HEK293 (cell line): ENCODE results near the gene GBF1.
A peak's percentile ranks its signal among the peaks of the same experiment; 100 is the strongest.

Experiments
- CTCF ChIA-PET: fragments of 350-600 bp; formaldehyde crosslinking; extraction: SDS; loops from one replicate; lab custom pipeline; 2021; ENCODE audit warnings: antibody characterized with exemption; lab: Yijun Ruan, JAX
- POLR2A ChIA-PET: fragments of 300-600 bp; formaldehyde crosslinking; extraction: SDS; loops from one replicate; lab custom pipeline; 2020; ENCODE audit warnings: antibody characterized with exemption, inconsistent platforms; lab: Yijun Ruan, JAX
- H3K27ac ChIP-seq: fragments of 200-500 bp; sonication (Bioruptor generic); 2 replicates; pipeline ENCODE4 v1.5.1; 2014; ENCODE audit warnings: low read depth, low read length, control low read depth, inconsistent platforms; ENCODE audit errors: extremely low read depth
- H3K36me3 ChIP-seq, 2 experiments: fragments of 200-500 bp in 1 of 2; sonication (Bioruptor generic) in 1 of 2; 1 replicate in 1 of 2; 2 replicates in 1 of 2; pipeline ENCODE4 v1.5.1; 2014 to 2017; ENCODE audit warnings: inconsistent platforms in 2 of 2, low read length in 2 of 2; ENCODE audit not compliant: control insufficient read depth in 2 of 2, insufficient read depth in 1 of 2
- H3K4me1 ChIP-seq: fragments of 200-500 bp; sonication (Bioruptor generic); 2 replicates; pipeline ENCODE4 v1.5.1; 2014; ENCODE audit warnings: mild to moderate bottlenecking, low read length, inconsistent platforms; ENCODE audit not compliant: control insufficient read depth, insufficient read depth
- H3K4me3 ChIP-seq: 2 replicates; pipeline ENCODE4 v1.5.1; 2011; ENCODE audit warnings: low read depth, mild to moderate bottlenecking, control low read depth, low read length, moderate library complexity
- H3K9me3 ChIP-seq: fragments of 200-500 bp; sonication (Bioruptor generic); 2 replicates; pipeline ENCODE4 v1.5.1; 2014; ENCODE audit warnings: low read depth, low read length, inconsistent platforms; ENCODE audit not compliant: control insufficient read depth, insufficient read depth
- BCL11B ChIP-seq: fragments of 450-650 bp; formaldehyde crosslinking; IDR thresholded peaks from 2 replicates; pipeline ENCODE4 v1.5.1; 2016; ENCODE audit warnings: low read depth, missing biosample characterization, missing genetic modification characterization
- EGR2 ChIP-seq: fragments of 450-650 bp; formaldehyde crosslinking; IDR thresholded peaks from 2 replicates; pipeline ENCODE4 v1.5.1; 2016; ENCODE audit warnings: low read depth, missing biosample characterization, missing genetic modification characterization
- GLIS2 ChIP-seq: fragments of 450-650 bp; formaldehyde crosslinking; IDR thresholded peaks from 2 replicates; pipeline ENCODE4 v1.5.1; 2016; ENCODE audit warnings: missing biosample characterization, missing genetic modification characterization
- HOXA7 ChIP-seq: sonication (generic); formaldehyde crosslinking; IDR thresholded peaks from 2 replicates; pipeline ENCODE4 v1.8.1; 2022; ENCODE audit warnings: missing genetic modification reagents, borderline replicate concordance
- HOXC10 ChIP-seq: sonication (generic); formaldehyde crosslinking; IDR thresholded peaks from 2 replicates; pipeline ENCODE4 v1.8.1; 2023; ENCODE audit warnings: mild to moderate bottlenecking, missing genetic modification reagents
- KLF10 ChIP-seq: fragments of 450-650 bp; IDR thresholded peaks from 2 replicates; pipeline ENCODE4 v1.5.1; 2018; ENCODE audit warnings: missing biosample characterization, mild to moderate bottlenecking, missing genetic modification characterization
- KLF9 ChIP-seq: fragments of 450-650 bp; formaldehyde crosslinking; IDR thresholded peaks from 2 replicates; pipeline ENCODE4 v1.5.1; 2016; ENCODE audit warnings: missing biosample characterization, missing genetic modification characterization, low read depth
- MEIS1 ChIP-seq: sonication (generic); formaldehyde crosslinking; IDR thresholded peaks from 2 replicates; pipeline ENCODE4 v1.8.1; 2022; ENCODE audit warnings: missing genetic modification reagents, mild to moderate bottlenecking, borderline replicate concordance
- TCF7L2 ChIP-seq: IDR thresholded peaks from 2 replicates; pipeline ENCODE4 v1.6.1; 2011; ENCODE audit warnings: low read depth, mild to moderate bottlenecking, inconsistent platforms, low read length, moderate library complexity, borderline replicate concordance
- ZBTB7A ChIP-seq: fragments of 450-650 bp; formaldehyde crosslinking; IDR thresholded peaks from 2 replicates; pipeline ENCODE4 v1.5.1; 2016; ENCODE audit warnings: low read depth, missing biosample characterization, missing genetic modification characterization
- ZFP3 ChIP-seq: fragments of 450-650 bp; formaldehyde crosslinking; IDR thresholded peaks from 2 replicates; pipeline ENCODE4 v1.5.1; 2016; ENCODE audit warnings: low read depth, missing biosample characterization, missing genetic modification characterization
- ZNF146 ChIP-seq: fragments of 450-650 bp; formaldehyde crosslinking; IDR thresholded peaks from 2 replicates; pipeline ENCODE4 v1.5.1; 2016; ENCODE audit warnings: missing biosample characterization, missing genetic modification characterization
- ZNF19 ChIP-seq: fragments of 450-650 bp; formaldehyde crosslinking; IDR thresholded peaks from 2 replicates; pipeline ENCODE4; 2016; ENCODE audit warnings: missing biosample characterization, missing genetic modification characterization, low read depth
- ZNF292 ChIP-seq: fragments of 450-650 bp; formaldehyde crosslinking; IDR thresholded peaks from 2 replicates; pipeline ENCODE4 v1.5.1; 2016; ENCODE audit warnings: low read depth, missing biosample characterization, missing genetic modification characterization, borderline replicate concordance
- ZNF560 ChIP-seq: fragments of 450-650 bp; formaldehyde crosslinking; IDR thresholded peaks from 2 replicates; pipeline ENCODE4 v1.5.1; 2017; ENCODE audit warnings: missing biosample characterization, missing genetic modification characterization, borderline replicate concordance
- ZNF624 ChIP-seq: fragments of 450-650 bp; formaldehyde crosslinking; IDR thresholded peaks from 2 replicates; pipeline ENCODE4 v1.5.1; 2017; ENCODE audit warnings: missing biosample characterization, missing genetic modification characterization
- ZNF776 ChIP-seq: fragments of 450-650 bp; formaldehyde crosslinking; IDR thresholded peaks from 2 replicates; pipeline ENCODE4 v1.5.0; 2017; ENCODE audit warnings: missing biosample characterization, missing genetic modification characterization, borderline replicate concordance
- TF ChIP-seq, protein P1 (sequence below): fragments of 450-650 bp; formaldehyde crosslinking; optimal IDR thresholded peaks from 2 replicates; pipeline ENCODE3; 2016; ENCODE audit warnings: missing biosample characterization, mild to moderate bottlenecking, missing genetic modification characterization
- TF ChIP-seq, protein P2 (sequence below): fragments of 450-650 bp; formaldehyde crosslinking; IDR thresholded peaks from 2 replicates; pipeline ENCODE4 v1.5.1; 2016; ENCODE audit warnings: missing biosample characterization, missing genetic modification characterization
- TF ChIP-seq, protein P3 (sequence below): fragments of 450-650 bp; formaldehyde crosslinking; IDR thresholded peaks from 2 replicates; pipeline ENCODE4 v1.5.1; 2016; ENCODE audit warnings: missing biosample characterization, missing genetic modification characterization
- TF ChIP-seq, protein P4 (sequence below): fragments of 450-650 bp; formaldehyde crosslinking; IDR thresholded peaks from 2 replicates; pipeline ENCODE4 v1.5.1; 2016; ENCODE audit warnings: missing biosample characterization, missing genetic modification characterization
- TF ChIP-seq, protein P5 (sequence below): fragments of 450-650 bp; formaldehyde crosslinking; IDR thresholded peaks from 2 replicates; pipeline ENCODE4 v1.5.1; 2016; ENCODE audit warnings: missing biosample characterization, missing genetic modification characterization

The GBF1 gene

GRCh38 chr10:102407425-102408130 lies 162.2 kb downstream of the GBF1 start (continued):
- TF ChIP-seq ZNF146 (tag by site-specific recombination) (no peak), ZFP3 (no peak), ZBTB7A (tag by site-specific recombination) (no peak), ZNF624 (tag by site-specific recombination) (no peak)
- TF ChIP-seq, protein P1, sequence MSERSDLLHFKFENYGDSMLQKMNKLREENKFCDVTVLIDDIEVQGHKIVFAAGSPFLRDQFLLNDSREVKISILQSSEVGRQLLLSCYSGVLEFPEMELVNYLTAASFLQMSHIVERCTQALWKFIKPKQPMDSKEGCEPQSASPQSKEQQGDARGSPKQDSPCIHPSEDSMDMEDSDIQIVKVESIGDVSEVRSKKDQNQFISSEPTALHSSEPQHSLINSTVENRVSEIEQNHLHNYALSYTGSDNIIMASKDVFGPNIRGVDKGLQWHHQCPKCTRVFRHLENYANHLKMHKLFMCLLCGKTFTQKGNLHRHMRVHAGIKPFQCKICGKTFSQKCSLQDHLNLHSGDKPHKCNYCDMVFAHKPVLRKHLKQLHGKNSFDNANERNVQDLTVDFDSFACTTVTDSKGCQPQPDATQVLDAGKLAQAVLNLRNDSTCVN (tag by site-specific recombination), result no peak
- TF ChIP-seq, all 188 proteins: peak for 0

DNA sequence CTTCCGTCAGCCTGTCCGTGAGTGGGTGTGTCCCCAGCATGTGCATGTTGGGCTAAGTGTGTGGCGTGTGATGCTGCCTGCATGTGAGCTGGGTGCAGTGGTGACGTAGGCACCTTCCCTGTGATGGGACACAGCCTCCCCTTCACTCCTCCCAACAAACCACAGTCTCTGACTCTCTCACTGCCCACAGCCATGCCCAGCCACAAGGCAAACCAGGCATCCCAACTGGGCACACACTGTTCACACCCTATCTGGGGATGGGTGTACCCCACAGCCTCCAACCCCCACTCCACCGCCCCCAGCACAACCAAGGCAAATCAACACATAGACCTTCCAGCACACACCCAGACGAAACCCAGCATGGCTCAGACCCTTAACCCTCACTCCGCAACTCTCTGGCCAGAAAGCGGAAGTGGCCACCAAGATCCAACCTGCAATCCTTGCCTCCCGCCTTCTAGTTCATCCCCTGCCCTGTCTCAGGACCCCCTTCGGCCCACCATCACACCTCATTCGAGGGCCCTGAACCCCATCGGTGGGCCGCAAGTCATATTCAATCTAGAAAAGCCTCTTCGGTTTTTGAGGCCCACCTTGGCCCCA lies 162.9 kb downstream of the GBF1 start:
- H3K4me3 ChIP-seq, result no peak overlapping the region
- H3K9me3 ChIP-seq, result no peaks in the 10 kb centered on the region
- H3K36me3 ChIP-seq, result no peaks in the 10 kb centered on the region
- no peak overlapping the region for H3K27ac ChIP-seq
- TF ChIP-seq GLIS2 (0 out of 2 replicates have a peak, but pooled peaks have one; percentile 40), EGR2 (tag by site-specific recombination) (peak; percentile 5; the same call in 1 of the 2 replicates), ZNF624 (tag by site-specific recombination) (no peak), KLF9 (tag by site-specific recombination) (peak; percentile 49), ZNF19 (no peak), HOXC10 (CRISPR knock-in tag) (no peak), ZNF776 (tag by site-specific recombination) (no peak), BCL11B (tag by site-specific recombination) (no peak), HOXA7 (CRISPR knock-in tag) (no peak), TCF7L2 (no peak), KLF10 (tag by site-specific recombination) (no peak), MEIS1 (CRISPR knock-in tag) (no peak), ZNF560 (tag by site-specific recombination) (no peak), ZNF292 (no peak)
- TF ChIP-seq, protein P2, sequence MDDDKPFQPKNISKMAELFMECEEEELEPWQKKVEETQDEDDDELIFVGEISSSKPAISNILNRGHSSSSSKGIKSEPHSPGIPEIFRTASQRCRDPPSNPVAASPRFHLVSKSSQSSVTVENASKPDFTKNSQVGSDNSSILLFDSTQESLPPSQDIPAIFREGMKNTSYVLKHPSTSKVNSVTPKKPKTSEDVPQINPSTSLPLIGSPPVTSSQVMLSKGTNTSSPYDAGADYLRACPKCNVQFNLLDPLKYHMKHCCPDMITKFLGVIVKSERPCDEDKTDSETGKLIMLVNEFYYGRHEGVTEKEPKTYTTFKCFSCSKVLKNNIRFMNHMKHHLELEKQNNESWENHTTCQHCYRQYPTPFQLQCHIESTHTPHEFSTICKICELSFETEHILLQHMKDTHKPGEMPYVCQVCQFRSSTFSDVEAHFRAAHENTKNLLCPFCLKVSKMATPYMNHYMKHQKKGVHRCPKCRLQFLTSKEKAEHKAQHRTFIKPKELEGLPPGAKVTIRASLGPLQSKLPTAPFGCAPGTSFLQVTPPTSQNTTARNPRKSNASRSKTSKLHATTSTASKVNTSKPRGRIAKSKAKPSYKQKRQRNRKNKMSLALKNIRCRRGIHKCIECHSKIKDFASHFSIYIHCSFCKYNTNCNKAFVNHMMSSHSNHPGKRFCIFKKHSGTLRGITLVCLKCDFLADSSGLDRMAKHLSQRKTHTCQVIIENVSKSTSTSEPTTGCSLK (tag by site-specific recombination), result no peak
- TF ChIP-seq, protein P3, sequence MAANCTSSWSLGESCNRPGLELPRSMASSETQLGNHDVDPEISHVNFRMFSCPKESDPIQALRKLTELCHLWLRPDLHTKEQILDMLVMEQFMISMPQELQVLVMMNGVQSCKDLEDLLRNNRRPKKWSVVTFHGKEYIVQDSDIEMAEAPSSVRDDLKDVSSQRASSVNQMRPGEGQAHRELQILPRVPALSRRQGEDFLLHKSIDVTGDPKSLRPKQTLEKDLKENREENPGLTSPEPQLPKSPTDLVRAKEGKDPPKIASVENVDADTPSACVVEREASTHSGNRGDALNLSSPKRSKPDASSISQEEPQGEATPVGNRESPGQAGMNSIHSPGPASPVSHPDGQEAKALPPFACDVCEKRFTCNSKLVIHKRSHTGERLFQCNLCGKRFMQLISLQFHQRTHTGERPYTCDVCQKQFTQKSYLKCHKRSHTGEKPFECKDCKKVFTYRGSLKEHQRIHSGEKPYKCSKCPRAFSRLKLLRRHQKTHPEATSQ (tag by site-specific recombination), result no peak
- TF ChIP-seq, protein P4, sequence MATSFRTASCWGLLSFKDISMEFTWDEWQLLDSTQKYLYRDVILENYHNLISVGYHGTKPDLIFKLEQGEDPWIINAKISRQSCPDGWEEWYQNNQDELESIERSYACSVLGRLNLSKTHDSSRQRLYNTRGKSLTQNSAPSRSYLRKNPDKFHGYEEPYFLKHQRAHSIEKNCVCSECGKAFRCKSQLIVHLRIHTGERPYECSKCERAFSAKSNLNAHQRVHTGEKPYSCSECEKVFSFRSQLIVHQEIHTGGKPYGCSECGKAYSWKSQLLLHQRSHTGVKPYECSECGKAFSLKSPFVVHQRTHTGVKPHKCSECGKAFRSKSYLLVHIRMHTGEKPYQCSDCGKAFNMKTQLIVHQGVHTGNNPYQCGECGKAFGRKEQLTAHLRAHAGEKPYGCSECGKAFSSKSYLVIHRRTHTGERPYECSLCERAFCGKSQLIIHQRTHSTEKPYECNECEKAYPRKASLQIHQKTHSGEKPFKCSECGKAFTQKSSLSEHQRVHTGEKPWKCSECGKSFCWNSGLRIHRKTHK (tag by site-specific recombination), result no peak
- TF ChIP-seq, protein P5, sequence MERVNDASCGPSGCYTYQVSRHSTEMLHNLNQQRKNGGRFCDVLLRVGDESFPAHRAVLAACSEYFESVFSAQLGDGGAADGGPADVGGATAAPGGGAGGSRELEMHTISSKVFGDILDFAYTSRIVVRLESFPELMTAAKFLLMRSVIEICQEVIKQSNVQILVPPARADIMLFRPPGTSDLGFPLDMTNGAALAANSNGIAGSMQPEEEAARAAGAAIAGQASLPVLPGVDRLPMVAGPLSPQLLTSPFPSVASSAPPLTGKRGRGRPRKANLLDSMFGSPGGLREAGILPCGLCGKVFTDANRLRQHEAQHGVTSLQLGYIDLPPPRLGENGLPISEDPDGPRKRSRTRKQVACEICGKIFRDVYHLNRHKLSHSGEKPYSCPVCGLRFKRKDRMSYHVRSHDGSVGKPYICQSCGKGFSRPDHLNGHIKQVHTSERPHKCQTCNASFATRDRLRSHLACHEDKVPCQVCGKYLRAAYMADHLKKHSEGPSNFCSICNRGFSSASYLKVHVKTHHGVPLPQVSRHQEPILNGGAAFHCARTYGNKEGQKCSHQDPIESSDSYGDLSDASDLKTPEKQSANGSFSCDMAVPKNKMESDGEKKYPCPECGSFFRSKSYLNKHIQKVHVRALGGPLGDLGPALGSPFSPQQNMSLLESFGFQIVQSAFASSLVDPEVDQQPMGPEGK (tag by site-specific recombination), result no peak
- CTCF ChIA-PET, result interaction anchor here (0.5 to 7.2 kb wide), 4 partner anchors 9 to 179 kb away, joined by 3 to 41 read pairs (median 4); no protein-coding TSS in a partner anchor
- POLR2A ChIA-PET, result no interaction called here
- no peaks in the 10 kb centered on the region; the same call in 1 of the 2 replicates for H3K4me1 ChIP-seq
